Activated B cell treated with CpG ODN at 0.5 μM for 24 hours (primary cell): ENCODE data around the gene ELOVL5. TPM values are rescaled to one million over a fixed set of nuclear protein-coding genes. Genes with fewer than 3 reads are reported as not detected.

ENCODE experiments used
- ATAC-seq: fragments of 200-7000 bp; cut with Tn5 transposase; one replicate; pipeline ENCODE4 v1.10.0; 2021; ENCODE audit warnings: low read depth, mild to moderate bottlenecking, moderate library complexity
- CTCF ChIA-PET: fragments of 350-600 bp; sonication (Branson Sonifier 250); formaldehyde crosslinking; loops from one replicate; lab custom pipeline; 2021; ENCODE audit warnings: antibody characterized with exemption; lab: Charles Lee
- POLR2A ChIA-PET: fragments of 350-600 bp; sonication (Branson Sonifier 250); formaldehyde crosslinking; loops from one replicate; lab custom pipeline; 2021; ENCODE audit warnings: antibody characterized with exemption; lab: Charles Lee
- DNase-seq: peaks from one replicate; pipeline ENCODE4 v3.0.0; 2022
- H3K27ac Mint-ChIP-seq: one replicate; pipeline ENCODE4 v1.8.0; 2020; ENCODE audit warnings: mixed read lengths
- H3K27me3 Mint-ChIP-seq: one replicate; pipeline ENCODE4 v1.8.0; 2021; ENCODE audit warnings: mixed read lengths
- H3K36me3 Mint-ChIP-seq: one replicate; pipeline ENCODE4 v1.8.0; 2021; ENCODE audit warnings: low read depth, mixed read lengths
- H3K4me1 Mint-ChIP-seq: one replicate; pipeline ENCODE4 v1.8.0; 2021; ENCODE audit warnings: mixed read lengths
- H3K4me3 Mint-ChIP-seq: one replicate; pipeline ENCODE4 v1.8.0; 2020; ENCODE audit warnings: mild to moderate bottlenecking, mixed read lengths
- H3K9me3 Mint-ChIP-seq: one replicate; pipeline ENCODE4 v1.8.0; 2020; ENCODE audit warnings: mixed read lengths
- intact Hi-C: fragments of 100-400 bp; cut with micrococcal nuclease; formaldehyde crosslinking; loops from one replicate; pipeline ENCODE4 v1.15.1; 2024
- total RNA-seq: library from RNA; stranded (reverse); gene quantifications from 2 replicates; pipeline ENCODE4 v1.2.3, GENCODE V29; 2022
- TF ChIP-seq, protein P1 (sequence below): fragments of 200-600 bp; IDR thresholded peaks from one replicate; pipeline ENCODE4 v1.8.0; 2022; ENCODE audit warnings: antibody characterized with exemption, mild to moderate bottlenecking

The ELOVL5 gene
- total RNA-seq, 1 donor from 2014 or later, result 127 TPM

DNA sequence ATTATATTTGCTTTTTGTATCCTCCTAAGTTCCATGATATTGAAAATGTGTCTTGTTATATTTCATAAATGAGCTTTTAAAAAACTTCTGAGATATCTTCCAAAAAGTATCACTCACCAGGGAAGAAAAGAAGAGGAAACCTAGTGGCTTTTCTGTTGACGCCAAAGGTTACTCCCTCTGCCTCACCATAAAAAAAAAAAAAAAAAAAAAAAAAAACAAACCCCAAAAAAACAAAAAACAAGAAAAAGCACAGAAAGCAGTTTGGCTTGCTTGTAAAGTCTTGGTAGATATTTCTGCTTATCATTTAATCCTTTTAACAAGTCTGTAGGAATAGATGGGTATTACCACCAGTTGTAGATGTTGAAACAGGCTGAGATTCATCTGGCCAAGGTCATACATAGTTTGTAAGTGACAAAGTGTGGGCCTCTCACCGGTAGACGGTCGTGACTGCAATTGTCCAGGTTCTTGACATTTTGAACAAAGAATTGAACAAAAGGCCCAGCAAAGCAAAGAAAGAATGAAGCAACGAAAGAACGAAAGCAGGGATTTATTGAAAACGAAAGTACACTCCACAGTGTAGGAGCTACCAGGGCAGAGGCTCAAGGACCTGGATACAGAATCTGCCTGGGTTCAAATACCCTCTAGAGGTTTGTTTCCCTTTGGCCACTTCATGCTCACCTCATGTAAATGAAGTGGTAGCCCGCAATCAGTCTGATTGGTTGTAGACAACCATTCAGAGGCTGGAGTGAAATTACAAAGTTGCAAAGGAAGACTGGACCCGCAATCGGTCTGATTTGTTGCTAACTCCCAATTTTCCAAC lies 11.6 kb upstream of the ELOVL5 start:
- ChIA-PET CTCF (interaction anchor here (1.2 to 2.1 kb wide), 3 partner anchors 30 to 188 kb away, joined by 4 to 7 read pairs (median 6); no protein-coding TSS in a partner anchor), POLR2A (interaction anchor here (0.6 to 2.7 kb wide), 29 partner anchors 9 to 974 kb away, joined by 3 to 62 read pairs (median 6); partner anchors contain the start of gene ELOVL5)
- no peaks in the 10 kb centered on the region for H3K27me3 Mint-ChIP-seq
- H3K27ac Mint-ChIP-seq, result peak overlapping the region; percentile 99
- H3K9me3 Mint-ChIP-seq, result peaks cover 2% of the 10 kb centered on the region
- ATAC-seq (no peak), DNase-seq (no peak)
- peaks cover 2% of the 10 kb centered on the region for H3K36me3 Mint-ChIP-seq
- H3K4me3 Mint-ChIP-seq, result peak overlapping the region; percentile 92
- TF ChIP-seq, protein P1, sequence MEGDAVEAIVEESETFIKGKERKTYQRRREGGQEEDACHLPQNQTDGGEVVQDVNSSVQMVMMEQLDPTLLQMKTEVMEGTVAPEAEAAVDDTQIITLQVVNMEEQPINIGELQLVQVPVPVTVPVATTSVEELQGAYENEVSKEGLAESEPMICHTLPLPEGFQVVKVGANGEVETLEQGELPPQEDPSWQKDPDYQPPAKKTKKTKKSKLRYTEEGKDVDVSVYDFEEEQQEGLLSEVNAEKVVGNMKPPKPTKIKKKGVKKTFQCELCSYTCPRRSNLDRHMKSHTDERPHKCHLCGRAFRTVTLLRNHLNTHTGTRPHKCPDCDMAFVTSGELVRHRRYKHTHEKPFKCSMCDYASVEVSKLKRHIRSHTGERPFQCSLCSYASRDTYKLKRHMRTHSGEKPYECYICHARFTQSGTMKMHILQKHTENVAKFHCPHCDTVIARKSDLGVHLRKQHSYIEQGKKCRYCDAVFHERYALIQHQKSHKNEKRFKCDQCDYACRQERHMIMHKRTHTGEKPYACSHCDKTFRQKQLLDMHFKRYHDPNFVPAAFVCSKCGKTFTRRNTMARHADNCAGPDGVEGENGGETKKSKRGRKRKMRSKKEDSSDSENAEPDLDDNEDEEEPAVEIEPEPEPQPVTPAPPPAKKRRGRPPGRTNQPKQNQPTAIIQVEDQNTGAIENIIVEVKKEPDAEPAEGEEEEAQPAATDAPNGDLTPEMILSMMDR, result no peak
- peaks cover 56% of the 10 kb centered on the region for H3K4me1 Mint-ChIP-seq
- intact Hi-C loops, result no loop called here

- TF ChIP-seq, protein P1, result no peak
- Mint-ChIP-seq H3K27ac (peak overlapping the region; percentile 99), H3K27me3 (no peaks in the 10 kb centered on the region), H3K9me3 (no peaks in the 10 kb centered on the region), H3K4me1 (peaks cover 56% of the 10 kb centered on the region), H3K4me3 (peak overlapping the region; percentile 92), H3K36me3 (peaks cover 2% of the 10 kb centered on the region)
- no peak for DNase-seq
- peak; percentile 2 for ATAC-seq
- POLR2A ChIA-PET, result interaction anchor here (0.5 to 2.7 kb wide), 34 partner anchors 8 to 973 kb away, joined by 3 to 62 read pairs (median 6); partner anchors contain the start of genes ELOVL5 and LRRC1
- intact Hi-C loops, result loop anchor here (1.0 to 10.0 kb wide), 6 partner anchors 15 to 1065 kb away; partner anchors contain the start of gene GSTA4
- CTCF ChIA-PET, result interaction anchor here (1.0 to 2.1 kb wide), 4 partner anchors 30 to 187 kb away, joined by 3 to 7 read pairs (median 5); no protein-coding TSS in a partner anchor
Measured at GRCh38 chr6:53359843-53360092, 11.0 kb upstream of the ELOVL5 start.

DNA sequence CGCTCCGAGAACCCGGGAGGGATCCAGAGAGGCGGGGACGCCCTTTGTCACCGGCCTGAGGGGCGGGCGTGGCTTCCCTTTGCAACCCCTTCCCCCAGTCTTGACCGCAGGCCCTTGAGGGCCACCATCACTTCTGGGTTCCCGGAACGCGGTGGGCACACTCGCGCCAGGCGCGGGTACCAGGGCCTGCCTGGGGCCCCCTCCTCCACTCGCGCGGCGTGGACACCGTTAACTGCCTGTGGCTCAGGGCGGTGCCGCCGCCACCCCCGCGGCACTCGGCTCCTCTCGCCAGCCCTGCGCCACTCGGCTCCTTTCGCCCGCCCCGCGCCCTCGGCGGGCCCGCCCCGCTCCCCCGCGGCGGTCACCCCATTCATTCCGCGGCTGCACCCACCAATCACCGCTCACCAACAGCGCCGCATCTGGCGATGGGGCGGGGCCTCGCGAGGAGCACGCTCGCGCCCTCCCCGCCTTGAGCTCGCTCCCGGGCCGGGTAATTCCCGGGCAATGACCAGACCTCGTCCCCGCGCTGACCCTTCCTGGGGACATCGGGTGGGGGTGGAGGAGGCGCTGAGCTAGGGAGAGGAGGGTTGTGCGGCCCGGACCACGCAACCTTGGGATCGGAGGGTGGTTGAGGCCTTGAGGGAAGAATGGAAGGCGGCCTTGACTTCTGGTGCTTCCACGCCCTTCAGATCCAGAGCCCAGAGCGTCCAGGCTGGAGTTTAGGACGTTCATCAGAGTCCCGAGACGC lies 10.5 kb upstream of the ELOVL5 start:
- ATAC-seq (peak; percentile 92), DNase-seq (peak; percentile 91)
- Mint-ChIP-seq H3K4me1 (peaks cover 59% of the 10 kb centered on the region), H3K9me3 (no peaks in the 10 kb centered on the region), H3K27ac (peak overlapping the region; percentile 99), H3K4me3 (peak overlapping the region; percentile 92), H3K27me3 (no peaks in the 10 kb centered on the region), H3K36me3 (peaks cover 2% of the 10 kb centered on the region)
- ChIA-PET CTCF (interaction anchor here (1.0 to 2.1 kb wide), 4 partner anchors 29 to 187 kb away, joined by 3 to 7 read pairs (median 5); no protein-coding TSS in a partner anchor), POLR2A (interaction anchor here (0.5 to 2.7 kb wide), 34 partner anchors 8 to 973 kb away, joined by 3 to 62 read pairs (median 6); partner anchors contain the start of genes ELOVL5 and LRRC1)
- TF ChIP-seq, protein P1, result no peak
- intact Hi-C loops, result loop anchor here (1.0 to 10.0 kb wide), 6 partner anchors 14 to 1064 kb away; partner anchors contain the start of gene GSTA4

DNA sequence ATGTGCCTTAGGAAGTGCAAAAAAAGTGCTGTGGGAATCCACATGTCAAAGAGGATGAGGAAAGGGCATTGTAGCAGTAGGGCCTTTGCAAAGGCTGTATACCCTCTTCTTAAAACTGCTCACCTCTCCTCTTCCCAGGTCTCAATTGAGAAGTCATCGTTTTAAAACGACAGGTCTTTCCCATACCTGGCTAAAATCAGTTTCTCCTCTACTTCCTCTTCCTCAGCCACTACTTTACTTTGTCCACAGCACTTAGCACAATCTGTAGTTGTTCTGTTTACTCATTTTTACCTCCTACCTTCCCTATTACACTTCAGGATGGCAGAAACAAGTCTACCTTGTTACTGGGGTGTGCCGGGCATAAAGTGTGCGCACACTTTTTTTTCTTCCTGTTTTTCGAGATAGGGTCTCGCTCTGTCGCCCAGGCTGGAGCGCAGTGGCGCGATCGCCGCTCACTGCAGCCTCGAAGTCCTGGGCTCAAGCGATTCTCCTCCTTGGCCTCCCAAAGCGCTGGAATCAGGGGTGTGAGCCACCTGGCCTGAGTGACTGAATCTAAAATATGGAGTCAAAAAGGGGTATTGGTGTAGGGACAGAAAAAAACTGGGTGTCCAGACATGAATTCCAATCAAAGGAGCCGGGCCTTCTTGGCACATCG lies 9.8 kb upstream of the ELOVL5 start:
- H3K4me1 Mint-ChIP-seq, result peaks cover 59% of the 10 kb centered on the region
- no peaks in the 10 kb centered on the region for H3K9me3 Mint-ChIP-seq
- DNase-seq, result no peak

More for the DNA sequence above, 9.8 kb upstream of the ELOVL5 start:
- Mint-ChIP-seq H3K4me3 (peak overlapping the region; percentile 92), H3K36me3 (peaks cover 2% of the 10 kb centered on the region), H3K27me3 (no peaks in the 10 kb centered on the region), H3K27ac (peak overlapping the region; percentile 93)
- intact Hi-C loops, result loop anchor here (1.0 to 10.0 kb wide), 7 partner anchors 9 to 1064 kb away; partner anchors contain the start of gene GSTA4
- ATAC-seq, result peak; percentile 44
- CTCF ChIA-PET, result interaction anchor here (1.0 to 2.1 kb wide), 4 partner anchors 29 to 186 kb away, joined by 3 to 7 read pairs (median 5); no protein-coding TSS in a partner anchor
- TF ChIP-seq, protein P1, result no peak
- POLR2A ChIA-PET, result interaction anchor here (0.9 to 2.7 kb wide), 17 partner anchors 10 to 186 kb away, joined by 3 to 62 read pairs (median 8); partner anchors contain the start of gene ELOVL5
